GM10266 (cell line): ENCODE measurements around the gene IL9.
A peak's percentile ranks its signal among the peaks of the same experiment; 100 is the strongest.

Experiments
- DNase-seq: peaks from one replicate; pipeline ENCODE4 v3.0.0; 2012; ENCODE audit errors: extremely low spot score
- CTCF ChIP-seq: IDR thresholded peaks from 2 replicates; pipeline ENCODE4 v1.5.1; 2012; ENCODE audit warnings: mild to moderate bottlenecking, low read depth; ENCODE audit not compliant: control insufficient read depth, insufficient read depth; ENCODE audit errors: missing control alignments

The IL9 gene

GRCh38 chr5:135891791-135892190 lies 3.9 kb downstream of the IL9 start:
- TF ChIP-seq CTCF: no peak
- DNase-seq: no peak

DNA sequence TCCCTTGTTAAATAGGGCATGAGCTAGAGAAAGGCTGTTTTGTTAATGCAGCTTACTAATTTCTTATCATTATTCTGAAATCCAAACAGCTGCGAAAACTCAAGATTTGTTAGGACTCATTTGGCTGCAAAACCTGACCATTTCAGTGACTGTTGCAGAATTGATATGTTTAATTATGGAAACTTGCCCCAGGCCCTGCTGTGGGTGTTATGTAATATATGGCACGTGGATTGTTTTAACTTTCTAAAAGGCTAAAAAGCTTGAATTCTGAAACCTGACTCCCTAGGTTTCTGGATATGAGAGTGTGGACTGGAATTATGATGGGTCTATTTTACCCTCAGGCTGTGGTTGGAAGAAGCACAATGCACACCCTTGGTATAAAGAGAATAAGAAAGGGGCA lies 4.4 kb downstream of the IL9 start:
- no peak for DNase-seq
- no peak for TF ChIP-seq CTCF

DNA sequence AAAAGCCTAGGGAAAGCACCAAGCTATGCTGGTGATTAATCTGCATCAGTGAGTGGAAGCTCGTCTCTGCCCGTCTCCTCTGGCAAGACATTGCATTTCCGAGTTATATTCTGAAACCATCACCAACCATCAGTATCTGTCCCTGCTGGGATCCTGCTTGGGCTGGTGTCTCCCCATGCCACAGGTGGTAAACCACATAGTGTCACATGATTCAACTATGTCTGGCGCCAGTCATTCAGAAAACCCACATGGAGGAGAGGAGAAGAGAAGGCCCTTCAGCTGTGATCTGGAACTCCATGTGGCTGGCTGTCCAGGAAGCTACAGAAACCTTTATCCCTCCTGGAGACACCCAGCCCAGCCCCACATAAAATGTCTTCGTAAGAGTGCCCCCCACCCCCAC lies 4.8 kb downstream of the IL9 start:
- TF ChIP-seq CTCF: no peak
- DNase-seq: no peak

- TF ChIP-seq CTCF: no peak
Measured at GRCh38 chr5:135890296-135890695, 5.3 kb downstream of the IL9 start.

GRCh38 chr5:135887881-135888614 lies 7.6 kb downstream of the IL9 start:
- DNase-seq: no peak
- no peak for TF ChIP-seq CTCF

More at GRCh38 chr5:135890296-135890695, 5.3 kb downstream of the IL9 start:
- no peak for DNase-seq

DNA sequence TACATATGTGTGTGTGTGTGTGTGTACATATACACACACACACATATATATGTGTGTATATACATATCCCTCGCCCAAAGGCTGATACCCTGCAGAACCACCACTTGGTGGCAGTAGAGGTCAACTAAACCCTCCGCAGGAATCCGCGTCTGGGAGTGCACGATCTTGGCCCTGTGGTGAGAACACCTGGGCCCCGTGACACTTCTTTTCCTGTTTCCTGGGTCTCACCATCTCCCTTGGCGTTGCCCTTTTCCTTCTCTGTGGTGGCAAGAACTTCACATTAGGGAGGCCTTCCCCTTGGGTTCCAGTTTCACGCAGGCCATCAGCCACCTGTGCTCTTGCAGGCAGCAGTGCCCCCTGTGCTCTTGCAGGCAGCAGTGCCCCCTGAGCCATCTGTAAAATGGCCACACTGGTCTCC lies 8.2 kb downstream of the IL9 start:
- peak; percentile 62 for DNase-seq
- peak; percentile 85 for TF ChIP-seq CTCF

GRCh38 chr5:135886136-135886535 lies 9.5 kb downstream of the IL9 start:
- TF ChIP-seq CTCF: no peak
- DNase-seq: no peak
